B cell (primary cell): ENCODE data around the gene NTN1. TPM values are rescaled to one million over a fixed set of nuclear protein-coding genes. Genes with fewer than 3 reads are reported as not detected.

Experiments
- ATAC-seq: fragments of 200-7000 bp; cut with Tn5 transposase; one replicate; pipeline ENCODE4 v1.10.0; 2021; ENCODE audit warnings: low read depth, mild to moderate bottlenecking, moderate number of reproducible peaks, moderate library complexity
- CTCF ChIA-PET: fragments of 350-600 bp; sonication (Branson Sonifier 250); formaldehyde crosslinking; loops from one replicate; lab custom pipeline; 2021; ENCODE audit warnings: antibody characterized with exemption, inconsistent platforms; lab: Charles Lee
- POLR2A ChIA-PET: fragments of 350-600 bp; sonication (Branson Sonifier 250); formaldehyde crosslinking; loops from one replicate; lab custom pipeline; 2021; ENCODE audit warnings: antibody characterized with exemption; lab: Charles Lee
- DNase-seq: peaks from one replicate; pipeline ENCODE4 v3.0.0; 2013
- H2AFZ ChIP-seq: 2 replicates; pipeline ENCODE4 v1.6.1; 2012; ENCODE audit warnings: mild to moderate bottlenecking, low read depth, low read length; ENCODE audit not compliant: insufficient read depth, poor library complexity, severe bottlenecking
- H3K27ac ChIP-seq, 2 donors: 1 replicate in 1 of 2; 2 replicates in 1 of 2; pipeline ENCODE4 v1.5.1; 2012 to 2013; ENCODE audit warnings: low read length in 2 of 2, mild to moderate bottlenecking in 2 of 2, moderate library complexity in 1 of 2
- H3K27me3 ChIP-seq, 4 experiments: fragments of 200-600 bp in 1 of 4; sonication (generic) in 1 of 4; replicated peaks in 1 of 4; 1 replicate in 2 of 4; 2 replicates in 2 of 4; pipeline versions ENCODE4 v1.6.1 to v1.7.0; 2013 to 2016; ENCODE audit warnings: low read length in 3 of 4, mild to moderate bottlenecking in 2 of 4, mixed read lengths in 1 of 4, moderate library complexity in 1 of 4; ENCODE audit not compliant: insufficient read depth in 4 of 4, control insufficient read depth in 3 of 4; ENCODE audit errors: control extremely low read depth in 1 of 4
- H3K36me3 ChIP-seq, 2 experiments: replicated peaks in 1 of 2; 1 replicate in 1 of 2; 2 replicates in 1 of 2; pipeline versions ENCODE4 v1.6.1 to v1.7.1; 2013; ENCODE audit warnings: low read length in 1 of 2; ENCODE audit not compliant: insufficient read depth in 2 of 2, control insufficient read depth in 1 of 2; ENCODE audit errors: control extremely low read depth in 1 of 2, extremely low read depth in 1 of 2
- H3K4me1 ChIP-seq, 2 donors: fragments of 200-600 bp in 1 of 2; sonication (generic) in 1 of 2; 1 replicate in 1 of 2; 2 replicates in 1 of 2; pipeline versions ENCODE4 v1.5.1 to v1.6.1; 2013 to 2017; ENCODE audit warnings: low read length in 2 of 2; ENCODE audit not compliant: control insufficient read depth in 2 of 2, insufficient read depth in 2 of 2
- H3K4me2 ChIP-seq: replicated peaks from 2 replicates; pipeline ENCODE3; 2012; ENCODE audit warnings: mild to moderate bottlenecking, low read depth, low read length; ENCODE audit not compliant: poor library complexity, severe bottlenecking
- H3K4me3 ChIP-seq, 5 experiments: fragments of 200-600 bp in 1 of 5; sonication (generic) in 1 of 5; 1 replicate in 3 of 5; 2 replicates in 2 of 5; pipeline versions ENCODE4 v1.5.1 to v1.7.0; 2011 to 2016; ENCODE audit warnings: low read length in 4 of 5, mild to moderate bottlenecking in 4 of 5, low read depth in 2 of 5, control low read depth in 1 of 5, moderate library complexity in 1 of 5; ENCODE audit not compliant: insufficient read depth in 1 of 5; ENCODE audit errors: control extremely low read depth in 1 of 5, extremely low read depth in 1 of 5
- H3K79me2 ChIP-seq: fragments of 200-600 bp; sonication (generic); one replicate; pipeline ENCODE4 v1.6.0; 2016; ENCODE audit warnings: low read length; ENCODE audit not compliant: control insufficient read depth, insufficient read depth
- H3K9ac ChIP-seq: fragments of 200-600 bp; sonication (generic); 2 replicates; pipeline ENCODE4 v1.6.1; 2017; ENCODE audit warnings: mild to moderate bottlenecking, low read length, moderate library complexity
- H3K9me3 ChIP-seq, 3 donors: one replicate each; pipeline versions ENCODE4 v1.6.1 to v1.7.1; 2013; ENCODE audit warnings: low read length in 2 of 3; ENCODE audit not compliant: control insufficient read depth in 2 of 3, insufficient read depth in 1 of 3; ENCODE audit errors: control extremely low read depth in 1 of 3
- H4K20me1 ChIP-seq: 2 replicates; pipeline ENCODE4 v1.6.0; 2012; ENCODE audit warnings: mild to moderate bottlenecking, low read length; ENCODE audit not compliant: insufficient read depth, control insufficient read depth, poor library complexity, severe bottlenecking
- H3K27ac Mint-ChIP-seq: one replicate; pipeline ENCODE4 v1.8.0; 2021; ENCODE audit warnings: mixed read lengths
- H3K27me3 Mint-ChIP-seq: one replicate; pipeline ENCODE4 v1.8.0; 2021; ENCODE audit warnings: mixed read lengths
- H3K4me1 Mint-ChIP-seq: one replicate; pipeline ENCODE4 v1.8.0; 2021; ENCODE audit warnings: mixed read lengths
- H3K4me3 Mint-ChIP-seq: one replicate; pipeline ENCODE4 v1.8.0; 2021; ENCODE audit warnings: mixed read lengths
- H3K9me3 Mint-ChIP-seq: one replicate; pipeline ENCODE4 v1.8.0; 2022; ENCODE audit warnings: mixed read lengths; ENCODE audit not compliant: insufficient read depth
- CTCF ChIP-seq: fragments of 200-600 bp; IDR thresholded peaks from one replicate; pipeline ENCODE4 v1.8.0; 2022; ENCODE audit warnings: antibody characterized with exemption, mild to moderate bottlenecking
- EZH2 ChIP-seq: IDR thresholded peaks from 2 replicates; pipeline ENCODE4 v1.6.1; 2012; ENCODE audit warnings: borderline replicate concordance, low read depth, mild to moderate bottlenecking, moderate library complexity, low read length; ENCODE audit not compliant: insufficient read depth, poor library complexity, severe bottlenecking
- WGBS: methylation state at CpG from one replicate; pipeline ENCODE4 v1.1.5; 2013; ENCODE audit warnings: missing lambda C conversion rate; ENCODE audit not compliant: insufficient coverage; 5-methylcytosine and 5-hydroxymethylcytosine counted together
- intact Hi-C: fragments of 100-400 bp; cut with micrococcal nuclease; formaldehyde crosslinking; loops from one replicate; pipeline ENCODE4 v1.10.0; 2022
- polyA plus RNA-seq: library from polyadenylated mRNA; depleted of rRNA; stranded (reverse); fragments of >200 nt; gene quantifications from 2 replicates; pipeline ENCODE4 v1.2.3, GENCODE V29; 2012
- total RNA-seq, 2 donors: library from RNA; stranded (reverse); fragments of 120-200 nt in 1 of 2; gene quantifications; 1 replicate in 1 of 2; 2 replicates in 1 of 2; pipeline versions ENCODE4 v1.2.3 to v1.2.4, GENCODE V29; 2013 to 2022

NTN1 gene
- total and polyA plus RNA-seq, 2 donors (not counting 1 experiment from before 2014, with no cell fraction given): 0.10 to 0.25 TPM

GRCh38 chr17:9251273-9251672, 230.0 kb downstream of the NTN1 start:
- intact Hi-C loops: no loop called here
- 91% methylated on average over 12 of the region's 12 CpGs for WGBS
- Histone ChIP-seq H4K20me1 (no peaks in the 10 kb centered on the region), H3K79me2 (no peaks in the 10 kb centered on the region), H3K27me3 (no peaks in the 10 kb centered on the region), H3K36me3 (peaks cover 0 to 6% of the 10 kb centered on the region in 2 experiments), H3K4me1 (peaks cover 0 to 2% of the 10 kb centered on the region in 2 donors), H3K4me3 (no peak overlapping the region), H3K9me3 (no peaks in the 10 kb centered on the region), H3K9ac (no peak overlapping the region), H3K4me2 (no peak overlapping the region), H2AFZ (no peak overlapping the region), H3K27ac (no peak overlapping the region)
- peaks cover under 1% of the 10 kb centered on the region for H3K4me1 Mint-ChIP-seq
- DNase-seq (no peak), ATAC-seq (no peak)
- ChIA-PET CTCF (no interaction called here), POLR2A (no interaction called here)
- H3K27ac Mint-ChIP-seq: no peak overlapping the region
- H3K27me3 Mint-ChIP-seq: no peaks in the 10 kb centered on the region
- H3K9me3 Mint-ChIP-seq: no peaks in the 10 kb centered on the region
- TF ChIP-seq EZH2 (no peak), CTCF (no peak)
- no peak overlapping the region for H3K4me3 Mint-ChIP-seq

DNA sequence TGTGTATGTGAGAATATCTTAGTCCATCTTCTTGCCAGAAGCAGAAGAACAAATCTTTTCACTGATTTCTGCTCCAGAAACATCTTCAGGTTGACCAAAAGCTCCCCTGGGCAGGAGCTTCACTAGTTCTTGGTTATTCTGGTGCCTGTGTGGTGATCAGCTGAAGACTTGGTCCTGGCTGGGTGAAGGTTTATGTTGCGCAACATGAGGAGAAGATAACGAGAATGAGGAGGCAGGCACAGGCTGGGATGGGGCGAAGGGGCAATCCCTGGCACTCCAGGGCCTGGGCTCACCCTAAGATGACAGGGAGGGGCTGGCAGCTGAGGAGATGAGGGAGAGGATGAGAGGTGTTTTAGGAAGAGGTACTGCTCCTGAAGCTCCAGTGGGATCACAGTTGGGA, 232.0 kb downstream of the NTN1 start:
- Histone ChIP-seq H3K4me2 (no peak overlapping the region), H3K36me3 (peaks cover 0 to 6% of the 10 kb centered on the region in 2 experiments), H3K27me3 (no peaks in the 10 kb centered on the region), H2AFZ (no peak overlapping the region), H3K9me3 (no peaks in the 10 kb centered on the region), H3K9ac (no peak overlapping the region), H3K27ac (no peak overlapping the region), H3K4me3 (no peak overlapping the region), H3K79me2 (no peaks in the 10 kb centered on the region), H3K4me1 (peaks cover 11 to 15% of the 10 kb centered on the region in 2 donors), H4K20me1 (no peaks in the 10 kb centered on the region)
- 97% methylated on average over 3 of the region's 3 CpGs for WGBS
- intact Hi-C loops: no loop called here
- H3K4me1 Mint-ChIP-seq: peaks cover 15% of the 10 kb centered on the region
- ChIA-PET POLR2A (no interaction called here), CTCF (no interaction called here)
- DNase-seq: no peak
- no peaks in the 10 kb centered on the region for H3K27me3 Mint-ChIP-seq
- no peak overlapping the region for H3K4me3 Mint-ChIP-seq
- peak overlapping the region; percentile 5 for H3K27ac Mint-ChIP-seq
- TF ChIP-seq EZH2: no peak
- no peak for ATAC-seq
- no peaks in the 10 kb centered on the region for H3K9me3 Mint-ChIP-seq
